NOMO-1 treated with DMSO at 0.1 percent for 48 hours (cell line): ENCODE measurements around the gene BEST4.
A peak's percentile ranks its signal among the peaks of the same experiment; 100 is the strongest.
"Not testable (repeated sequence)": the region's sequence is repeated elsewhere in the genome, so short reads cannot be mapped to it uniquely, and the experiment has no call there.

Experiments
- DNase-seq: peaks from one replicate; lab custom pipeline; 2025; ENCODE audit not compliant: unreplicated experiment; lab: John Stamatoyannopoulos, UW

BEST4 gene

DNA sequence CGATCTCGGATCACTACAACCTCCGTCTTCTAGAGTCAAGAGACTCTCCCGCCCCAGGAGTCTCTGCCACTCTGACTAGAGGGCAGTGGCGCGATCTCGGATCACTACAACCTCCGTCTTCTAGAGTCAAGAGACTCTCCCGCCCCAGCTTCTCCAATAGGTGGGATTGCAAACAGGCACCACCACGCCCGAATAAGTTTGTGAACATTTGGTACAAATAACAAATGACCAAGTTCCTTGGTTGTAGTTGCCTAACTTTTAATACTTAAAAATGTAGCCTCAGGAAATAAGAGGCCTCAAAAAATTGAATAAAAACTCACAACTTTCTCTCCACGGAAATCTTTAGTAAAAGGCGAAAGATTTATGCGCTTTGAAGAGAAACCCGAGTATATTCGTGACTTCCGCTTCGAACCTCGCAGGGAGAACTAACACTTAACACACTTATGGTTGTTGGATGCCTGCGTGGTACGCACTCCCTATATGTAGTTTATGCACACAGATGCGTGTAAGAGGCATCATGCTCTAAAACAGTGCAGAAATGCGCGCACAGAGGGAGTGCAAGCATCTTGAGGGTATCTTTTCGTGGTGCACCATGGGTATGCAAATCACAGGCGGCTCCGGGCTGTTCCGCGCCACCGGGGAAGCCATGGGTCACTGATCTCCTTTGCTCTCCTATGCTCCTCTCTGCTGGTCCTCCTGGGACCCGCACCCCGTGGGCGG, 31.8 kb upstream of the BEST4 start:
- peak; percentile 93 for DNase-seq

DNA sequence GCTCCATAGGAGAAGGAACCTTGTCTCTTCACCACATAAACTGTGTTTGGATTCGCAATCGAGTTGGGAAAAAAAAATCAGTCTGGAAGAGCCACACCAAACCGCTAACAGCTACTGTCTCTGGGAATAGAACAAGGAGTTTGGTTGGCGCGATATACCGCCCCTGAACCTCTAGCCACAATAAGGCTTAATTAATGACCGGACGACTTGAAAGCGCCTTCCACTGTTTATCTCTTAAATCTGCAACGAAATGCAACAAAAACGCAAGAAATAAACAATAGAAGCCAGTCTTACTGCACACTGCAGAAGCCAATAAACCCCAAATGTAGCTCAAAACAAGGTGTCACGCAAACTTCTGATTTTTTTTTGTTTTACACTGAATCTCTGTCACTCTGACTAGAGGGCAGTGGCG, 31.2 kb upstream of the BEST4 start:
- DNase-seq = no peak

DNA sequence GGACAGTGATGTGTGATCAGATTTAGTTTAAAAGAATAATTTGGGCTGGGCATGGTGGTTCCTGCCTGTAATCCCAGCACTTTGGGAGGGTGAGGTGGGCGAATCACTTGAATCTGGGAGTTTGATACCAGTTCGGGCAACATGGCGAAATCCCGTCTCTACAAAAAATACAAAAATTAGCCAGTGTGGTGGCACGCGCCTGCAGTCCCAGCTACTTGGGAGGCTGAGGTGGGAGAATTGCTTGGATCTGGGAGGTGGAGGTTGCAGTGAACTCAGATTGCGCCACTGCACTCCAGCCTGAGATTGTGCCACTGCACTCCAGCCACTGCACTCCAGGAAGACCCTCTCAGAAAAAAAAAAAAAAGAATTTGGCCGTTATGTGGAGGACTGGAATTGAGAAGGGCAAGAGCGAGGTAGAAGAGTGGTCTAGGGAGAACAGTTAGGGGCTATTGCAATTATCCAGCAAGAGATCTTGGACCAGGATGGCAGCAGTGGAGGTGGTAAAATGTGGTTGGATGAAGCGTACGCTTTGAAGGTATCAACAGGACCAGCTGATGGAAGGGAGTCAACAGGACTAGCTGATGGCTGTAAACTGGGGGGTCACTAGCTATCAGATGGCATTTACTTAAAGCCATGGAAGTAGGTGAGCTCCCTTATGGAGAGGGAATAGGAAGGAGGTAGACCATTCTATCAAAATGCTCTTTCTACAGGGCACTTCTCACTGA, 30.0 kb upstream of the BEST4 start:
- no peak for DNase-seq

DNA sequence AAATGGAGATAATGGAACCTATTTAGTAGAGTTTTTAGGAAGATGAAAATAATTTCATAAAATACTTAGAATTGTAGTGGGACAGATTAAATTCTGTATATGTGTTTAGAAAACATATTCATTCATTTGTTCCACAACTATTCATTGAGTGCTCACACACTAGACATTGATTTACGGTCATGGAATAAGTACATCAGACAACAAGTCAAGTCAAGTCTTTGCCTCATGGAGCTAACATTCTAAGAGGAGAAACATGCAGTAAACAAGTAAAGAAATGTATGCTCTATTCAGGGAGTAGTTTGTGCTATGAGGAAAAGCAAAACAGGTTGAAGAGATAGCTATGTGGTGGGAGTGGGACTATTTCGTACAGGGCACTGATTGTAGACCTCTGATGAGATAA, 29.3 kb upstream of the BEST4 start:
- no peak for DNase-seq

DNA sequence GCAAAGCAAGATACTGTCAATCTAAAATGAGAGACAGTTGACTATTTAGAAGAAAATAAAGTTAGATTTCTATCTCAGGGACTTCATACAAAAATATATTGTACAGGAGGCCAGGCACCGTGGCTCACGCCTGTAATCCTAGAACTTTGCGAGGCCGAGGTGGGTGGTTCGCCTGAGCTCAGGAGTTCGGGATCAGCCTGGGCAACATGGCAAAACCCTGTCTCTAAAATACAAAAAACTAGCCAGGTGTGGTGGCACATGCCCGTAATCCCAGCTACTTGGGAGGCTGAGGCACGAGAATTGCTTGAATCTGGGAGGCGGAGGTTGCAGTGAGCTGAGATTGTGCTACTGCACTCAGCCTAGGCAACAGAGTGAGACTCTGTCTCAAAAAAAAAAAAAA, 28.0 kb upstream of the BEST4 start:
- DNase-seq = not testable (repeated sequence)

DNA sequence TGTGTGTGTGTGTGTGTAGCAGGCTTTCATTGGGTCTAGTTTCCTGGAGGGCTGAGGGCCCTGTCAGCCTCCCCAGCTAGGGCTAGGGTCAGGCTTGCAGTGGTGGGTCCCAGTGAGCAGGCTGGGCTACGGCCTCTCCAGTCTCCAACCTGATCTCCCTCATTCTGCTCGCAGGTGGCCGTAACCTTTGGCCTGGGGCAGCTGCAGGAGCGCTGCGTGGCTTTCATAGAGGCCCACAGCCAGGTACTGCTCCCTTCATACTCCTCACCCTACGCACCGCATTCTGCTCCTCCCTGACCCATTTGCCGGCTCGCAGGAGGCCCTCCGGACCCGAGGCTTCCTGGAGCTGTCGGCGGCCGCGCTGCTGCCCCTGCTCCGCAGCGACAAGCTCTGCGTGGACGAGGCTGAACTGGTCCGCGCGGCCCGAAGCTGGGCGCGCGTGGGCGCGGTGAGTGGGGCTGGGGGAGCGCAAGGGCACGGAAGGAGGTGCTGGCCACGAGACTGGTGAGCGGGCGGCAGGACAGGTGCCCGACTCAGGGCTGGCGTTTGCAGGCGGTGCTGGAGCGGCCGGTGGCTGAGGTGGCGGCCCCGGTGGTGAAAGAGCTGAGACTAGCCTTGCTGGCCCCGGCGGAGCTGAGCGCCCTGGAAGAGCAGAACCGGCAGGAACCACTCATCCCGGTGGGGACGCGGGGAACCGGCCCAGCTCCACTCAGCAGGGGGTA, 25.0 kb upstream of the BEST4 start:
- DNase-seq = no peak

DNA sequence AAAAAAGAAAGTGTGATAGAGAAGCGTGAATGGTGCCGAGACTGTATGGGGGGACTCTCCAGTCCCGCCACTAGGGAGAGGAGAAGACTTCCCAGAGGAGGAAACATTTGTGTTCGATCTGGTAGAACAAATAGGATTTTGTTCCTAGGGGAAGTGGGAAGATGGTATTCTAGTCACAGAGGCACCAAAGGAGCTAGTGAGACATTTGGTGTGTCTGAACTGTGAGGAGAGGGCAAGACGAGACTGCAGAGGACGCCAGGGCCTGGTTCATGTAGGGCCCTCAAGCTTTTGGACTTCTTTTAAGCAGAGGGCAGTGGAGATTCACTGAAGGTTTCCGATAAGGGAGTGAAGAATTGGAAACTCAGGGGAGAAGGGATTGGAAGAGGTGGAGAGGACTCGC, 23.3 kb upstream of the BEST4 start:
- no peak for DNase-seq

DNA sequence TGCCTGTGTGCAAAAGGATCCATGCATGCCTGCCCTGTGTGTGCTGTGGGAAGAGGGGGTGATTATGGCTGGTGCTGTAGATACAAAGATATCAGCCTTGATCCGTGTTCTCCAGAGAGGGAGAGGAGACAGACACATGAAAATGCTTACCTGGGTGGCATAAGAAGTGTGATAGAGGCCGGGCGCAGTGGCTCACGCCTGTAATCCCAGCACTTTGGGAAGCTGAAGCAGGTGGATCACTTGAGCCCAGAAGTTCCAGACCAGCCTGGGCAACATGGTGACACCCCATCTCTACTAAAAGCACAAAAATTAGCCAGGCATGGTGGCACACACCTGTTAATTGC, 22.8 kb upstream of the BEST4 start:
- DNase-seq = not testable (repeated sequence)

DNA sequence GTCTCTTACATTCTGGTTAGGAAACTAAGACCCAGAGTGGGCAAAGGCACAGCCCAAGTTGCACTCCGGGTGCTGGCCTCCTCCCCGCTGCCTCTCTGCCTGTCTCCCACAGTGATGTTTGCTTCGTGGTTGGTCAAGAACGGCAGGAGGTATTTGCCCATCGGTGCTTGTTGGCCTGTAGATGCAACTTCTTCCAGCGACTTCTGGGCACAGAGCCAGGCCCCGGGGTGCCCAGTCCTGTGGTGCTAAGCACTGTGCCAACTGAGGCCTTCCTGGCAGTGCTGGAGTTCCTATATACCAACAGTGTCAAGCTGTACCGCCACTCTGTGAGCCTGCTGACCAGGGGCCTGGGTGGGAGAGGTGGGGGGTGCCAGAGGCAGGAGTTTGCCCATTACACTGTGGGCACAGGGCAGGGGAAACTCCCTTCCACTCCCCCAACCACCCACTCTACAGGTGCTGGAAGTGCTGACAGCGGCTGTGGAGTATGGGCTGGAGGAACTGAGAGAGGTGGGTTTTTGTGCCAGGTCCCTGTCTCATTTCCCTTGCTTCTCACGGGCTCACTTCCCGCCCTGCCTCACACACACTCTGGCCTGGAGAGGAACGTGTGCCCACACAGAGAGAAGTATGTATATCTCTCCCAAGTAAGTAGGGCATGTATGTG, 22.3 kb upstream of the BEST4 start:
- DNase-seq = no peak

DNA sequence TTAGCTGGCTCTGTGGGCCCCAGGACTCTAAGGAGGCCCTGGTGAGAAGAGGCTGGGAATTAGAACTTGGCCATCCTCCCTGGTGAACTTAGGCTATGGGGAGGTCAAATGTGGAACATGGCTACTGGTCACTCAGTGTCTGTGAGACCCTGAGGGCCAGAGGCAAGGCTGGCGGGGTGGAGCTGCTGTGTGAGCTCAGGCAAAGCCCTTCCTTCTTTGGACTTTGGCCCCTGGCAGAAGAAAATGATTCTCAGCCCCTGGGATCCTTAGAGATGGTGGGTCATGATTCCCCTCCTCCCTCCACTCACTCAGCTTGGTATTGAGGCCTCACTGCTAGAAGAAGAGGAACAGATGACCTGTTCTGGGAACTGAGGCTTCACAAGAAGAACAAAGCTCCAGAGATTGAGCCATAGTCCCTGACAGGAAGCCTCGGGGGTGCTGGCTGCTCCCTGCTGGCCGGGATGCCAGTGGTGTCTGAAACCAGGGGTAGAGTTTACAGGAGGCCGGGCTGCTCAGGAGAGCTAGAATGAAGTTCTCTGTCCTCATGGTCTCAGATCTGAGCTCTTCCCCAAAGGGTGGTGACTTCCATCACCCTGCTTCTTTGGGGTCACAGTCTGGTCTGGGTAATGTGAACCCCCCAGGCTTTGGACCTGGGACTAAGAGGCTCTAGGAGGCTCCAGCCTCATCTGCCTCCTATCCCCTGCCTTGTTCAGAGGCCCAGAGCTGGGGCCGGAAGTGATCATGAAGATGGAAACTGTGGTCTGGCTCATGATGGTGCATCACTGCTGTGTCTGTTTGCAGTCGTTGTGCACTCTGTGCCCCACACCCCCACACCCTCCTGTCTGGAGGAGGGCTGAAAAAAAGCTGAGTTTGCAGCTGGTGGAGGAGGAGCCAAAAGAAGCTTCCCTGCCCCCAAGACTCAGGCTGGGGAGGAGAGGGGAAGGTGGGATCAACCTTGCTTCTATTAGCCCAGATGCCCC, 21.3 kb upstream of the BEST4 start:
- DNase-seq = peak; percentile 70

DNA sequence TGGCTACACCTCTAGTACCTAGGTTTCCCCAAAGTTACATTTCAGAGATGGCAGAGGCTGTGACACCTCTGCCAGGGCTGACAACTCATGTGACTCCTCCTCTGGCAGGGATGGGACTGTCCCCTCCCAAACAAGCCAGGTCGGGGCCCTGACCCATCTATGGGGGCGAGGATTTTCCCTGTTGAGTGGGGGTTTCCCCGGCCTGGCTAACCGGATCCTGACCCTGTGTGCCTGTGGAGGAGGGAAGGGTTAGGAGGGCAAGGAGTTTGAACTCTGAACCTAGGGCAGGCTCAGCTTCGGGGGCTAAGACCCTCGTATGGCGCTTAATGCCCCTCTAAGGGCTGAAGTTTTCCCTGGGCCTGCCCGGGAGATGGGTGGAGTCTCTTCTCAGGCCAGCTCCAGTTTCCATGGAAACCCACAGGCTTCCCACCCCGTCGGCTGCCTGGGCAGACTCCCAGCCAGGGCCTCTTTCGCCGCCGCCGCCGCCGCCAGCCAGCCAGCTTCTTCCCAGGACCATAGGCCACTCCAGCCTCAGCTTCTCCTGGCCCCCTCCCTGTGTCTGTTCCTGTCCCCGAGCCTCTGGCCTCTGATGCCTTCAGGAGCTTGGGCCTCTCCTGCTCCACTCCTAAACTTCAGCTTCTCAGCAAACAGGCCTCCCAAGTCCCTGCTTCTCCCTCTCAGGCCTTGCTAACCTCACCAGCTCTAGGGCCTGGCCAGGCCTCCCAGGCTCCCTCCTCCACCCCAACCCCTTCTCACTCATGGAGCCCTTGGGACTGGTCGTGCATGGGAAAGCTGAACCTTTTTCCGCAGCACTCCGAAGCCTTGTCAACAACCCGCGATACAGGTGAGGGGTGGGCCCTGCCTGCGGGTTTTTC, 20.3 kb upstream of the BEST4 start, which contains the start of gene BTBD19:
Gene BTBD19, plus strand, starts transcription at position 461 of the 875 bp plus-strand sequence. Its CDS starts 298 bp downstream, at position 759.
- DNase-seq = peak; percentile 17

DNA sequence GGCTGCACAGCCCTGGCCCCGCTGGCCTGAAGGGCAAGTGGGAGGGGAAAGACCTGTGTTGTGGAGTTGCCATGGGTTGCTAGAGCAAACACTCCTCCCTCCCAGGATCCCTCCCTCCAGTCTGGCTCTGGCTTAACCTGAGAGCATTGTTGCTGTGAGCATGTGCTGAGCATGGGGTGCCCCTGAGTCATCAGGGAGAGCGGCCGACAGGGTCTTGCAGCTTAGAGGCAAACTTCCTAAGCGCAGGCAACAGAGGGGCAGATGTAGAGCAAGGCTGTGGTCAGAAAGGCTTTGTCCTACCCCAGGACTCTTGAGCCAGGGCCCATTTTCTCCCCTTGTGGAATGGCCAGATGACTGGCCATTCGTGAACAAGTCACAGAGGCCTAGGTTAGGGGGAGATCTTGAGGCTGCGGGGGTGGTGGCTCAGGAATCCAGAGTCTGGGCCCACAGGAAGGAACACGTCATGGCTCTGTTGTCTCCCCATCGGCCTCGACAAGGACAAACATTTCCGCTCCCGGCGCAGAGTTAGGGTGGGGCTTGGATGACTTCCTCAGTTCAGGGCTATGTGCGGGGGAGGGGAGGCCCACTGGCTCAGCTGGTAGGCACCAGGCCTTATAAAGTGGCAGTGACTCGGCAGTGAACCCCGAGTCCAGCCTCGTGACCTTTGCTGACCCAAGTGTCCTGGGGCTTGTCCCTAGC, 19.5 kb upstream of the BEST4 start:
- peak; percentile 92 for DNase-seq

DNA sequence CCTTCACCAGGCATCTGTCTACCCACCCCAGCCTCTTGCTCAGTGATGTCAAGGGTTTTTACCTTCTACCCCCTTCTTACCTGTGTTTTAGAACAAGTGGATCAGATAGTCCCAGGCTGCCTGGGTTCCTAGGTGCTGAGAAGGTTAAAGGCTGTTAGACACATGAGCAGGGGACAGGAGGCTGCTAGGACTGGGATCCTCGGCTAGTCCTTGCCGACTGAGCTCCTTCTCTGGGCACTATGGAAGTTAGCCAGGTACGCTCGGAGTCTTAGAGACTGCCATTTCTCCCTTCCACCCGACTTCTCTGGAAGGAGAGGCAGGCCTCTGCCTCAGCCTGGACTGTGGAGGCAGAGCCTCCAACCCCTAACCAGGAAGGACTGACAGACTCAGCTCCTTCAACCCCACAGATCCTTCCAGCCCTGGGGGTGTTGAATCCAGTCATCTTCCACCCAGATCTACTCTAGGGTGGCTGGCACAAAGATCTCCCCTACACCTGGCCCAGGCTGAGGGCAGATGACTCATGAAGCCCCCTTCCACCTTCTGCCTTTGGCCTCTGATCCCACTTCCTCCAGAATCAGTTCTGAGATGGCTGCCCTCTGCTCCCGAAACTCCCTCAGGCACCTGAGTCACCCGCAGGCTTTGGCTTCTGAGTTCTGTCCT, 18.9 kb upstream of the BEST4 start, which contains the start of gene DYNLT4:
Gene DYNLT4, minus strand, starts transcription at position 648 of the 660 bp plus-strand sequence. CDS start 683 bp downstream, outside the sequence.
- DNase-seq = no peak

DNA sequence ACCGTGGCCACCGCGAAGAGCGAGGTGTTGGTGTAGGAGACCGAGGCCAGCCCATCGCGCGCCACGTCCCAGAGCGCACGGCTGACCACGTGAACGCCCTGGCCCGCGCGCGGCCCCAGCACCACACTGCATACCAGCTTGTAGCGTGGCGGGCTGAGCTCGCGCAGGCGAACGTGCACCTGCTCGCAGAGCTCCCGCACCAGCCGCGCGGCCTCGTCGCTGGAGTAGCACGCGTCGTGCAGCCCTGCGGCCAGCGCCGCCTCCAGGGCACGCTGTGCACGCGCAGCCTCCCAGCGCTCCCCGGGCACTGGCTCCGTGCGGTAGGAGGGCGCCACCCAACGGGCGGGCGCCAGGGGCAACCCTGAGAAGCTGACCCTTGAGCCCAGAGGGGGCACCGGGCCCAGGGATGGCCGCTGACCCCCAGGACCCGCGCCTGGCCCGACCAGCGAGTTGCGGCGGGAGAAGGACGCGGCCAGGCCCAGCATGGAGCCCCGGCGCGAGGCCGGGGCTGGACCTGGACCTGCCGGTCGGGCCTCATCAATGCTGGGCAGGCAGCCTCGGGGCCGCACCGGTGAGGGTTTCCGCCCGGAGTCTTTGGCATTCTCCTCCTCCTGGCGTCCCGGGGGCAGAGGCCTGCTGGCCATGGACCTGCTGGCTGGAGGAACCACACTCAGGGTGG, 18.2 kb upstream of the BEST4 start:
- DNase-seq = no peak

DNA sequence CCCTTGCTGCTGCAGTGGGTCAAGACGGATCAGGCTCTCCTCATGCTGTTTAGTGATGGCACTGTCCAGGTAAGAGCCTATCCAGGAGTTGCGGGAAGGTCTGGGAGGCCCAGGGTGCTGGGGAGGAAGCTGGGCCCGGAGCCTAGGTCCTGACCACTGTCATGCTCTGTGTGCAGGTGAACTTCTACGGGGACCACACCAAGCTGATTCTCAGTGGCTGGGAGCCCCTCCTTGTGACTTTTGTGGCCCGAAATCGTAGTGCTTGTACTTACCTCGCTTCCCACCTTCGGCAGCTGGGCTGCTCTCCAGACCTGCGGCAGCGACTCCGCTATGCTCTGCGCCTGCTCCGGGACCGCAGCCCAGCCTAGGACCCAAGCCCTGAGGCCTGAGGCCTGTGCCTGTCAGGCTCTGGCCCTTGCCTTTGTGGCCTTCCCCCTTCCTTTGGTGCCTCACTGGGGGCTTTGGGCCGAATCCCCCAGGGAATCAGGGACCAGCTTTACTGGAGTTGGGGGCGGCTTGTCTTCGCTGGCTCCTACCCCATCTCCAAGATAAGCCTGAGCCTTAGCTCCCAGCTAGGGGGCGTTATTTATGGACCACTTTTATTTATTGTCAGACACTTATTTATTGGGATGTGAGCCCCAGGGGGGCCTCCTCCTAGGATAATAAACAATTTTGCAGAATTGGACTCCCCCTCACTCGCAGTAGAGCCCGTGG, 17.5 kb upstream of the BEST4 start:
- DNase-seq = no peak

DNA sequence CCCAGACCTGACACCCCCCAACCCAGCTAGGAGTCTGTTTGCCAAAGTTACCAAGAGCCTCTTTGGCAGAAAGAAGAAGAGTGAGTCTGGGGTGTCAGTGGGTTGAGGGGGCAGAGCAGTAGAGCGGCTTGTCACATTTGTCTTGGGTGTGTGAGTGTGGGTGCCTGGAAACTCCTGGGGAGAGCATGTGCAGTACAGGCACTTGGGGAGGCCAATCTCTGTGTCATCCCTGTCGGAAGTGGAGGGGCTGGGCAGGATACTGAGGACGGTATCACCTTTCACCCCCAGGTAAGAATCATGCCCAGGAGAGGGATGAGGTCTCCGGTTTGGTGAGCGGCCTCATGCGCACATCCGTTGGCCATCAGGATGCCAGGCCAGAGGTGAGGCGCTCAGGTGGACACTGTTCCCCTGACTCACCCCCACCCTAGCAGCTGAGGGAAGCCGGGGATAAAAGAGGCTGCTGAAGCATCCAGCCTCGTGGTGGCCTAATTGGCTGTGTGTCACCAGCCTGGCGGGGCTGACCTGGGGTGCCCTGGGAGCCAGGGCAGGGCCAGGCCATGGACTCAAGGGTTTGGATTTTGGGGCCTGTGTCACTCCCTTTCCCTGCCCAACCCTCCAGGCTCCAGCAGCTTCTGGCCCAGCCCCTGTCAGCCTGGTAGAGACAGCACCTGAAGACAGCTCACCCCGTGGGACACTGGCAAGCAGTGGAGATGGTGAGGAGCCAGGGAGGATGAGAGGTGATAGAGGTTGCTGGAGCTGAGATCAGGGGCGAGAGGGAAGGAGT, 15.5 kb upstream of the BEST4 start:
- no peak for DNase-seq
